ENCODE data around the gene FCRLA.
"Not testable (repeated sequence)": the region's sequence is repeated elsewhere in the genome, so short reads cannot be mapped to it uniquely, and the experiment has no call there.

FCRLA gene

DNA sequence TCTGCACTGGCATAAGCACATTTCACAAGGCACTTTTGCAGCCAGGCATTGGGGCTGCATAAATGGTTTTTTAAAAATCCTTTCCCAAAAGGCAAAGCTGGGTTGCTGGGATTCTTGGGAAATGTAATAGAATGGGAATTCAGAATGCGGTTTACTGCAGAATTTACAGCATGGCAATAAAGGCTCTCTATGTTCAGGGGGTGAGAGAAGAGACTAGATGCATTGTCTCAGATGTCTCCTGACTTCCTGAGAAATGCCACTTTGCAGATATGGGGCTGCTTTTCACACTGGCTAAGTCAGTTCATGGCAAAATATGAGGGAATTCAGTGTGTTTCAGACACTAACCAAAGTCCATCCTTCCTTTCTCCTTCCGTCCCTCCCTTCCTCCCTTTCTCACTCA, 30.6 kb upstream of the FCRLA start:
- H3K9ac ChIP-seq (ENCODE audit: low read length) = no peak overlapping the region
- no peaks in the 10 kb centered on the region for H3K4me1 ChIP-seq (ENCODE audit: control insufficient read depth, insufficient read depth, low read length)

DNA sequence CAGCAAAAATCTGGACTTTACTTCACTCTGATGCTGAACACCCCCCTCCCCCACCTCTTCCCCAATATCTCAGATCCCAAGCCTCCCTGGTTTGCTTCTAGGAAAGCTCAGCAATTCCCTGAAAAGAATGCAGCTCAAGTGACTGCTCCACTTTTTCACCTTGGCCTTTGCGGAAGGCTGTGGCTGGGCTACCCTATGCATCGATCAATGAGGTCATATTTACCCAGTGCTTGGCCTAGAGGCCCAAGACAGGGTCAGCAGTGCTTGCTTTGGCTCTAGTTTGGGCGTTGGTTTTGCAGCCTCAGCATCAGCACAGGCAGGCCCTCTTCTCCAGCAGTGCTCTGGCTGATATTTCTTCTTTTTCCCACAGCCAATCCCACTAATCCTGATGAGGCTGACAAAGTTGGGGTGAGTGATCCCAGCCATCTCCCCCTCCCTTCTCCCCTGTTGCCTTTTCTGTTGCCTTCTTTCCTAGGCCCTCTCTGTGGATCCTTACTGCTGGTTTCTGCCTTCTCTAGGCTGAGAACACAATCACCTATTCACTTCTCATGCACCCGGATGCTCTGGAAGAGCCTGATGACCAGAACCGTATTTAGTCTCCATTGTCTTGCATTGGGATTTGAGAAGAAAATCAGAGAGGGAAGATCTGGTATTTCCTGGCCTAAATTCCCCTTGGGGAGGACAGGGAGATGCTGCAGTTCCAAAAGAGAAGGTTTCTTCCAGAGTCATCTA, 29.9 kb upstream of the FCRLA start:
- H3K36me3 ChIP-seq (ENCODE audit: control insufficient read depth, insufficient read depth, low read length, severe bottlenecking) = no peaks in the 10 kb centered on the region
- no peak for DNase-seq (ENCODE audit: low read depth)
- no peak overlapping the region for H3K9ac ChIP-seq (ENCODE audit: low read length)
- no peak overlapping the region for H3K4me3 ChIP-seq (ENCODE audit: low read length)
- H3K27me3 ChIP-seq (replicated peaks; ENCODE audit: control insufficient read depth, insufficient read depth, low read length) = no peaks in the 10 kb centered on the region
- no peaks in the 10 kb centered on the region for H3K4me1 ChIP-seq (ENCODE audit: control insufficient read depth, insufficient read depth, low read length)
- no peaks in the 10 kb centered on the region for H3K9me3 ChIP-seq (ENCODE audit: control insufficient read depth, low read length)

More for the DNA sequence above, 30.6 kb upstream of the FCRLA start:
- no peaks in the 10 kb centered on the region for H3K9me3 ChIP-seq (ENCODE audit: control insufficient read depth, low read length)
- no peaks in the 10 kb centered on the region for H3K27me3 ChIP-seq (replicated peaks; ENCODE audit: control insufficient read depth, insufficient read depth, low read length)
- H3K4me3 ChIP-seq (ENCODE audit: low read length) = no peak overlapping the region
- no peak for DNase-seq (ENCODE audit: low read depth)
- H3K36me3 ChIP-seq (ENCODE audit: control insufficient read depth, insufficient read depth, low read length, severe bottlenecking) = no peaks in the 10 kb centered on the region

DNA sequence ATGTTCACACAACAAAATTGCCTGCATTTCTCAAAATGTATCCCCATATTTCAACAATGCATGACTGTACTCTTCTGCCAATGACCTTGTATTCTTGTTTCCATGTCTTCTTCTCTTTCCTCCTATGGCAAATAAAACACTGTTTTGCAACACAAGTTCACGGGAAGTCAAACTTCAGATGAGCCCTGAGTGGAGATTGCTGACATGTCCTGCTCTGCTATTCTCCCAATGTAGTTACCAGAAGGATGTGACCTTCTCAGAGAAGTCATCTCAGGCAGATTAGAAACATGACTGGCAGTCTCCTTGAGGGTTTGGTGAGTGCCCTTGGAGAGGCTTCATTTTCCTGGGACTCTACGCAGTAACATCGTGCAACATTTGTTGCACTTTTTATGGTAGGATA, 28.5 kb upstream of the FCRLA start:
- Histone ChIP-seq H3K27me3 (replicated peaks; ENCODE audit: control insufficient read depth, insufficient read depth, low read length) (no peaks in the 10 kb centered on the region), H3K4me1 (ENCODE audit: control insufficient read depth, insufficient read depth, low read length) (no peaks in the 10 kb centered on the region), H3K9me3 (ENCODE audit: control insufficient read depth, low read length) (no peaks in the 10 kb centered on the region), H3K4me3 (ENCODE audit: low read length) (no peak overlapping the region), H3K9ac (ENCODE audit: low read length) (no peak overlapping the region), H3K36me3 (ENCODE audit: control insufficient read depth, insufficient read depth, low read length, severe bottlenecking) (no peaks in the 10 kb centered on the region)
- DNase-seq (ENCODE audit: low read depth) = no peak

DNA sequence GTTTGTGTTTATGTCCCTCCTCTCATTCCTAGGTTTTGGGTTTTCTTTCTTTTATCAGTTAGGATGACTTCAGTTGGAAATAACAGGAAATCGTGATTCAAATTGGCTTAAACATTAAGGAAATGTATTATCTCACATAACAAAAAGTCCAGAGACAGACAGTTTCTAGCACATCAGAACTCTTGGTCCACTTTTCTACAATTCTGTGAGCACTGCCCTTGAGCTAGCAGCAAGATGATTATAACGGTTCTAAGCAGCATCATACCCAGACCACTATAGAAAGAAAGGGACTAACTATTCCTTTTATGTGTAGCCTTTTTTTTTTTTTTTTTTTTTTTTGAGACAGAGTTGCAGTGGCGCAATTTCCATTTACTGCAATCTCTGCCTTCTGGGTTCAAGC, 25.1 kb upstream of the FCRLA start:
- no peak overlapping the region for H3K9ac ChIP-seq (ENCODE audit: low read length)
- H3K4me1 ChIP-seq (ENCODE audit: control insufficient read depth, insufficient read depth, low read length) = no peaks in the 10 kb centered on the region
- no peak overlapping the region for H3K4me3 ChIP-seq (ENCODE audit: low read length)
- no peaks in the 10 kb centered on the region for H3K27me3 ChIP-seq (replicated peaks; ENCODE audit: control insufficient read depth, insufficient read depth, low read length)
- DNase-seq (ENCODE audit: low read depth) = no peak
- no peaks in the 10 kb centered on the region for H3K9me3 ChIP-seq (ENCODE audit: control insufficient read depth, low read length)
- no peaks in the 10 kb centered on the region for H3K36me3 ChIP-seq (ENCODE audit: control insufficient read depth, insufficient read depth, low read length, severe bottlenecking)

DNA sequence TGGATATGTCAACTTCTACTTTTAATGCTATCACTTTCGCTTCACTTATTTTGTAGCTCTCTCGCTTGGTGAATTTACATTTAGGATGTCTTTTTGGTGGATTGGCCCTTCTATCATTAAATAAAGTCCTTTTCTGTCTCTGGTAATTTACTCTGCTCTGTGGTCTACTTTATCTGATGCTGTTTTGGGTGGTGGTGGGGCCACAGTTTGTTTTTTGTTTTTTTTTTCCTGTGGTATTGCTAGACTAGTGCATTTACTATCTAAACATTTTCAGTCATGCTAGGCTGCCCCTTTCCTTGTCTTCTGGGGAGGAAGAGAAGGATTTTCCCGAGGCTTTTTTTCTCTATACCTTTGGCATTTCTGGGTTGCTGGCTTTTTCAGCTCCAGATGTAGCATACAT, 18.1 kb upstream of the FCRLA start:
- no peaks in the 10 kb centered on the region for H3K9me3 ChIP-seq (ENCODE audit: control insufficient read depth, low read length)
- no peaks in the 10 kb centered on the region for H3K36me3 ChIP-seq (ENCODE audit: control insufficient read depth, insufficient read depth, low read length, severe bottlenecking)
- H3K4me3 ChIP-seq (ENCODE audit: low read length) = no peak overlapping the region
- no peaks in the 10 kb centered on the region for H3K27me3 ChIP-seq (replicated peaks; ENCODE audit: control insufficient read depth, insufficient read depth, low read length)
- DNase-seq (ENCODE audit: low read depth) = no peak
- no peaks in the 10 kb centered on the region for H3K4me1 ChIP-seq (ENCODE audit: control insufficient read depth, insufficient read depth, low read length)
- H3K9ac ChIP-seq (ENCODE audit: low read length) = no peak overlapping the region

DNA sequence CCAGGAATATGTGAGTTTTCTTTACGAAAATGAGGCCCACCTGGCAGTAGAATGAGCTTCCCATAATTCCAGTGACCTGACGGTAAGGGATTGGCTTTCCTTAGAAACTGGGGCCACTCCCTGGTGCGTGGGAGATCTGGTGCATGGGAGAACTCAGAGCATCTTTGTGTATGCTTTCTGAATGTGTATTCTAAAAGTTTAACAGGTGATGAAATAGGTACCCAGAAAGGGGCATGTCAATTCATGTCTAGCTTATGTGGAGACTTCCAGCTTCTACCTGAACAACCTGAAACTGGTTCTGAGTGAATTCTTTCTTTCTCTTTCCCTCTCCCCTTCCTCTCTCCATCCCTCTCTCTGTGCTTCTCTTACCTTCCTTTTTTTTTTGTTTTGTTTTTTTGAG, 15.2 kb upstream of the FCRLA start:
- no peak overlapping the region for H3K9ac ChIP-seq (ENCODE audit: low read length)
- H3K27me3 ChIP-seq (replicated peaks; ENCODE audit: control insufficient read depth, insufficient read depth, low read length) = no peaks in the 10 kb centered on the region
- H3K4me3 ChIP-seq (ENCODE audit: low read length) = no peak overlapping the region
- no peaks in the 10 kb centered on the region for H3K36me3 ChIP-seq (ENCODE audit: control insufficient read depth, insufficient read depth, low read length, severe bottlenecking)
- H3K9me3 ChIP-seq (ENCODE audit: control insufficient read depth, low read length) = no peaks in the 10 kb centered on the region
- no peak for DNase-seq (ENCODE audit: low read depth)
- no peaks in the 10 kb centered on the region for H3K4me1 ChIP-seq (ENCODE audit: control insufficient read depth, insufficient read depth, low read length)

DNA sequence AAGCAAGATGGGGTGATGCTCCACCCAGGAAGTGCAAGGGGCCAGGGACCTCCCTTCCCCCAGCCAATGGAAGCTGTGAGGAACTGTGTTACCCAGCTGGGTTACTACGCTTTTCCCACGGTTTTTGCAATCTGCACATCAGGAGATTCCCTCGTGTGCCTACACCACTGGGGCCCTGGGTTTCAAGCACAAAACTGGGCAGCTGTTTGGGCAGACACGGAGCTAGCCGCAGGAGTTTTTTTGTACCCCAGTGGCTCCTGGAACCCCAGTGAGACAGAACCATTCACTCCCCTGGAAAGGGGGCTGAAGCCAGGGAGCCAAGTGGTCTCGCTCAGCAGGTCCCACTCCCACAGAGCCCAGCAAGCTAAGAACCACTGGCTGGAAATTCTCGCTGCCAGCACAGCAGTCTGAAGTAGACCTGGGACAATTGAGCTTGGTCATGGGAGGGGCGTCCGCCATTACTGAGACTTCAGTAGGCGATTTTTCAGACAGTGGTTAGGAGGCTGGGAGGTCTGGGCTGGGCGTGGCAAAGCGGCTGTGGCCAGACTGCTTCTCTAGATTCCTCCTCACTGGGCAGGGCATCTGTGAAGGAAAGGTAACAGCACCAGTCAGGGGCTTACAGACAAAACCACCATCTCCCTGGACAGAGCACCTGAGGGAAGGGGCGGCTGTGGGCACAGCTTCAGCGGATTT, 13.9 kb upstream of the FCRLA start:
- not testable (repeated sequence) for H3K9me3 ChIP-seq (ENCODE audit: control insufficient read depth, low read length); H3K9ac ChIP-seq (ENCODE audit: low read length); H3K4me3 ChIP-seq (ENCODE audit: low read length); H3K36me3 ChIP-seq (ENCODE audit: control insufficient read depth, insufficient read depth, low read length, severe bottlenecking); H3K4me1 ChIP-seq (ENCODE audit: control insufficient read depth, insufficient read depth, low read length); DNase-seq (ENCODE audit: low read depth); H3K27me3 ChIP-seq (replicated peaks; ENCODE audit: control insufficient read depth, insufficient read depth, low read length)

DNA sequence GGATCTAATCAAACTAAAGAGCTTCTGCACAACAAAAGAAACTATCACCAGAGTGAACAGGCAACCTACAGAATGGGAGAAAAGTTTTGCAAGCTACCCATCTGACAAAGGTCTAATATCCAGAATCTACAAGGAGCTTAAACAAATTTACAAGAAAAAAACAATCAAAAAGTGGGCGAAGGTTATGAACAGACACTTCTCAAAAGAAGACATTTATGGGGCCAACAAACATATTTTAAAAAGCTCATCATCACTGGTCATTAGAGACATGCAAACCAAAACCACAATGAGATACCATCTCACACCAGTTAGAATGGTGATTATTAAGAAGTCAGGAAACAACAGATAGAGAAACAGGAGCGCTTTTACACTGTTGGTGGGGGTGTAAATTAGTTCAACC, 8.7 kb upstream of the FCRLA start:
- H3K9ac ChIP-seq (ENCODE audit: low read length); DNase-seq (ENCODE audit: low read depth); H3K27me3 ChIP-seq (replicated peaks; ENCODE audit: control insufficient read depth, insufficient read depth, low read length): not testable (repeated sequence)

DNA sequence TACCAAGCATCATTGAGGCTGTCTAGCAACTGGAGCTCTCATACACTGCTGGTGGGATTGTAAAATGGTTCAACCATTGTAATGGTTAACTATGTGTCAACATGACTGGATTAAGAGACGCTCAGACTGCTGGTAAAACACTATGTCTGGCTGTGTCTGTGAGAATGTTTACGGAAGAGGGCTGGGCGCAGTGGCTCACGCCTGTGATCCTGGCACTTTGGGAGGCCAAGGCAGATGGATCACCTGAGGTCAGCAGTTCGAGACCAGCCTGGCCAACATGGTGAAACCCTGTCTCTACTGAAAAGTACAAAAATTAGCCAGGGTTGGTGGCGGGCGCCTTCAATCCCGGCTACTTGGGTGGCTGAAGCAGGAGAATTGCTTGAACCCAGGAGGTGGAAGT, 4.8 kb upstream of the FCRLA start:
- Histone ChIP-seq H3K27me3 (replicated peaks; ENCODE audit: control insufficient read depth, insufficient read depth, low read length) (no peaks in the 10 kb centered on the region), H3K9ac (ENCODE audit: low read length) (no peak overlapping the region), H3K36me3 (ENCODE audit: control insufficient read depth, insufficient read depth, low read length, severe bottlenecking) (no peaks in the 10 kb centered on the region), H3K4me3 (ENCODE audit: low read length) (no peak overlapping the region), H3K9me3 (ENCODE audit: control insufficient read depth, low read length) (no peaks in the 10 kb centered on the region), H3K4me1 (ENCODE audit: control insufficient read depth, insufficient read depth, low read length) (peaks cover 18% of the 10 kb centered on the region)
- DNase-seq (ENCODE audit: low read depth) = no peak

More for the DNA sequence above, 8.7 kb upstream of the FCRLA start:
- not testable (repeated sequence) for H3K4me1 ChIP-seq (ENCODE audit: control insufficient read depth, insufficient read depth, low read length); H3K4me3 ChIP-seq (ENCODE audit: low read length); H3K9me3 ChIP-seq (ENCODE audit: control insufficient read depth, low read length); H3K36me3 ChIP-seq (ENCODE audit: control insufficient read depth, insufficient read depth, low read length, severe bottlenecking)

DNA sequence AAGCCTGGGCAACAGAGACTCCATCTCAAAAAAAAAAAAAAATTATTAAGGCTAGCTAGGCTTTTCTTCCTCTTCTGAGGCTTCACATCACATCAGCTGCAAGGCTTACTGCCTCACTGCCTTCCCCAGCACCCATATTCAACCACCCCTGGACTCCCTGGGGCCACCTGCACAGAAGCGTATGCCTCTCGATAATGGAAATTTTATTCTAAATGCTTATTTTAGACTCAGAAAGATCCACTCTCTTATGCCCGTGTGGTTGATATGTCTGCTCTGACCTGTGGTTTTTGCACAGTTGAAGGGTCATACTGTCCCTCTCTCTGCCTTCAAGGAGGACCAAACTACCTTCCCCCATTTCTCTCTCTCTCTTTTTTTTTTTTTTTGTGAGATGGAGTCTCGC, 1.5 kb upstream of the FCRLA start:
- Histone ChIP-seq H3K9me3 (ENCODE audit: control insufficient read depth, low read length) (no peaks in the 10 kb centered on the region), H3K4me1 (ENCODE audit: control insufficient read depth, insufficient read depth, low read length) (peaks cover 40% of the 10 kb centered on the region), H3K36me3 (ENCODE audit: control insufficient read depth, insufficient read depth, low read length, severe bottlenecking) (no peaks in the 10 kb centered on the region), H3K27me3 (replicated peaks; ENCODE audit: control insufficient read depth, insufficient read depth, low read length) (no peaks in the 10 kb centered on the region), H3K4me3 (ENCODE audit: low read length) (no peak overlapping the region), H3K9ac (ENCODE audit: low read length) (no peak overlapping the region)
- no peak for DNase-seq (ENCODE audit: low read depth)

DNA sequence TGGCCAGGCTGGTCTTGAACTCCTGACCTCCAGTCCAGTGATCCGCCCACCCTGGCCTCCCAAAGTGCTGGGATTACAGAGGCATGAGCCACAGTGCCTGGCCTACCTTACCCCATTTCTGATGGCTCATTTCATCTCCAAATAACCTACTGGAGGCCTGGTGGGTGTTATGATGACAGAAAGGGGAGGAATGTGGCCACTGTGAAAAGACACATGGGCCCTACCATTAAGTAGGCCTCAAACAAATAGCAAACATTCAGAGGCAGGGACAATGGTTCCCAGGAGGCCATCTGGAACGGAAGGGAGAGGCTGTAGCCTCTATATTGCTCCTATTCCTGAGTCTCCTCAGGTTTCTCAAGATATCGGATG, 932 bp upstream of the FCRLA start:
- DNase-seq (ENCODE audit: low read depth) = no peak
- Histone ChIP-seq H3K4me3 (ENCODE audit: low read length) (peak overlapping the region; percentile 12), H3K9ac (ENCODE audit: low read length) (peak overlapping the region; percentile 28), H3K27me3 (replicated peaks; ENCODE audit: control insufficient read depth, insufficient read depth, low read length) (no peaks in the 10 kb centered on the region), H3K4me1 (ENCODE audit: control insufficient read depth, insufficient read depth, low read length) (peaks cover 40% of the 10 kb centered on the region), H3K36me3 (ENCODE audit: control insufficient read depth, insufficient read depth, low read length, severe bottlenecking) (no peaks in the 10 kb centered on the region), H3K9me3 (ENCODE audit: control insufficient read depth, low read length) (no peaks in the 10 kb centered on the region)

DNA sequence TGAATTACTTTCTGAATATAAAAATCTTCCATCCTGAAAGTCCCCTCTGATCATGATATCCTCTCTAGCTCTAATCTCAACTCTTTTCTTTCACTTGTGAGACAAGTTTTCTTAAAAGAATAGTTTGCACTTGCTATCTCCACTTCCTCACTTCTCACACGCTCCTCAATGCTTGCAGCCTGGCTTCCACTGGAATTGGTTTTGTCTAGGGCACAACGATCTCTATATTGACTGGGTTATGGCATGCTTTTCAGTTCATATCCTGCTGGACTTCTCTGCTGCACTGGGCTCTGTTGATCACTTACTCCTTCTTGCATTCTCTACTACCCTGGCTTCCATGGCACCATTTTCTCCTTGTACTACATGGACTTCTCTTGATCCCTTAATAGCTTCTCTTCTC, 474 bp downstream of the FCRLA start:
- DNase-seq (ENCODE audit: low read depth) = no peak
- Histone ChIP-seq H3K9me3 (ENCODE audit: control insufficient read depth, low read length) (no peaks in the 10 kb centered on the region), H3K4me1 (ENCODE audit: control insufficient read depth, insufficient read depth, low read length) (peaks cover 40% of the 10 kb centered on the region), H3K4me3 (ENCODE audit: low read length) (no peak overlapping the region), H3K36me3 (ENCODE audit: control insufficient read depth, insufficient read depth, low read length, severe bottlenecking) (no peaks in the 10 kb centered on the region), H3K9ac (ENCODE audit: low read length) (no peak overlapping the region), H3K27me3 (replicated peaks; ENCODE audit: control insufficient read depth, insufficient read depth, low read length) (no peaks in the 10 kb centered on the region)

All from adipocyte (in vitro differentiated cells).